HEK293T (cell line): ENCODE measurements around the gene NXPE3.

Experiments used
- BHLHE40 ChIP-seq: fragments of 450-650 bp; IDR thresholded peaks from 2 replicates; pipeline ENCODE4 v1.6.1; 2016; ENCODE audit warnings: mild to moderate bottlenecking, moderate library complexity, borderline replicate concordance
- ELF4 ChIP-seq: fragments of 450-650 bp; IDR thresholded peaks from 2 replicates; pipeline ENCODE4 v1.6.1; 2017; ENCODE audit warnings: antibody characterized with exemption
- FOXM1 ChIP-seq: fragments of 450-650 bp; IDR thresholded peaks from 2 replicates; pipeline ENCODE4 v1.6.1; 2017; ENCODE audit warnings: mild to moderate bottlenecking, borderline replicate concordance
- L3MBTL2 ChIP-seq: fragments of 450-650 bp; conservative IDR thresholded peaks from 2 replicates; pipeline ENCODE4 v1.6.1; 2016; ENCODE audit warnings: mild to moderate bottlenecking
- SP1 ChIP-seq: fragments of 450-650 bp; IDR thresholded peaks from 2 replicates; pipeline ENCODE4 v1.6.1; 2017
- TARDBP ChIP-seq: fragments of 450-650 bp; IDR thresholded peaks from 2 replicates; pipeline ENCODE4 v1.6.1; 2016
- ZNF384 ChIP-seq: fragments of 450-650 bp; IDR thresholded peaks from 2 replicates; pipeline ENCODE4 v1.6.1; 2016

DNA sequence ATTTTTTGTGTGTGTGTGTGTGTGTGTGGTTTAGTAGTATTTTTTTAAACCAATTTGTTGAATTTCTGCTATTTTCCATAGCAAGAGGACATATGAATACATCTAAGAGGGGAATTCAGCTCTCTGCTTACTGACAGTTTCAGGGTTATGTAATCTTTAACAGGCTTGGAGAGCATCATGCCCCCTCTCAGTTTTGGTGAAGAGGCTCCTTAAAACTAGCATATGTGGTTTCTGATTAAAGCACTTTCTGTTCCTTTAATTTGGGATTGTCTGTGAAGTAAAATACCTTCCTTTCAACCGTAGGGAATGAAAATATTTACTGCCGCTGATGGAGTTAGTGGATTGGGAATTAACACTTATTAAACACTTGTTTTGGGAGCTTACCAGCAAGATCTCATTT, 50.9 kb downstream of the NXPE3 start:
- no peak for TF ChIP-seq ELF4
- no peak for TF ChIP-seq TARDBP
- no peak for TF ChIP-seq ZNF384
- TF ChIP-seq BHLHE40 = no peak
- no peak for TF ChIP-seq L3MBTL2
- no peak for TF ChIP-seq FOXM1
- TF ChIP-seq SP1 = no peak
